PC-3 (cell line): ENCODE measurements around the gene MAST2.

ENCODE experiments used
- CTCF ChIP-seq: fragments of 300-600 bp; sonication (generic); conservative IDR thresholded peaks from 2 replicates; pipeline ENCODE4 v1.5.1; 2017; ENCODE audit warnings: antibody characterized with exemption, low read depth, mild to moderate bottlenecking, low read length
- EZH2 ChIP-seq: fragments of 300-600 bp; sonication (generic); IDR thresholded peaks from one replicate; pipeline ENCODE4 v1.6.1; 2017; ENCODE audit warnings: antibody characterized with exemption, mild to moderate bottlenecking, low read length; ENCODE audit not compliant: unreplicated experiment

GRCh38 chr1:45894331-45894730 is 90.9 kb downstream of the MAST2 start:
- TF ChIP-seq CTCF = no peak
- TF ChIP-seq EZH2 = no peak
